Hepatocyte (in vitro differentiated cells): ENCODE measurements around the gene ZNF804A. TPM values are rescaled to one million over a fixed set of nuclear protein-coding genes. Genes with fewer than 3 reads are reported as not detected.

ENCODE experiments used
- DNase-seq: peaks from one replicate; pipeline ENCODE4 v3.0.0-alpha.2; 2016; ENCODE audit warnings: low spot score
- H2AFZ ChIP-seq: fragments of 200-600 bp; sonication (generic); 2 replicates; pipeline ENCODE4 v1.6.0; 2016; ENCODE audit warnings: antibody characterized with exemption, mild to moderate bottlenecking
- H3K27ac ChIP-seq: fragments of 200-600 bp; sonication (generic); 2 replicates; pipeline ENCODE4 v1.5.1; 2016; ENCODE audit warnings: mild to moderate bottlenecking
- H3K27me3 ChIP-seq: fragments of 200-600 bp; sonication (generic); 2 replicates; pipeline ENCODE4 v1.6.1; 2016
- H3K36me3 ChIP-seq: fragments of 200-600 bp; sonication (generic); replicated peaks from 2 replicates; pipeline ENCODE4 v1.5.1; 2016; ENCODE audit warnings: low read depth; ENCODE audit not compliant: insufficient read depth
- H3K4me1 ChIP-seq: fragments of 200-600 bp; sonication (generic); 2 replicates; pipeline ENCODE4 v1.5.1; 2016; ENCODE audit warnings: mild to moderate bottlenecking, moderate library complexity; ENCODE audit not compliant: insufficient read depth
- H3K4me2 ChIP-seq: fragments of 200-600 bp; sonication (generic); 2 replicates; pipeline ENCODE4 v1.6.0; 2016
- H3K4me3 ChIP-seq: fragments of 200-600 bp; sonication (generic); 2 replicates; pipeline ENCODE4 v1.5.1; 2016; ENCODE audit warnings: mild to moderate bottlenecking
- H3K79me2 ChIP-seq: fragments of 200-600 bp; sonication (generic); 2 replicates; pipeline ENCODE4 v1.6.0; 2017; ENCODE audit warnings: mild to moderate bottlenecking
- H3K9me2 ChIP-seq: fragments of 200-600 bp; sonication (generic); replicated peaks from 2 replicates; pipeline ENCODE4 v1.6.0; 2017; ENCODE audit warnings: mild to moderate bottlenecking; ENCODE audit not compliant: insufficient read depth
- H3K9me3 ChIP-seq: fragments of 200-600 bp; sonication (generic); 2 replicates; pipeline ENCODE4 v1.5.1; 2016; ENCODE audit warnings: low read depth, mild to moderate bottlenecking
- H4K20me1 ChIP-seq: fragments of 200-600 bp; sonication (generic); 2 replicates; pipeline ENCODE4 v1.6.0; 2016; ENCODE audit warnings: mild to moderate bottlenecking; ENCODE audit not compliant: insufficient read depth, poor library complexity, severe bottlenecking
- CTCF ChIP-seq: fragments of 200-600 bp; sonication (generic); IDR thresholded peaks from 2 replicates; pipeline ENCODE4 v1.5.1; 2016; ENCODE audit warnings: antibody characterized with exemption, mild to moderate bottlenecking; ENCODE audit not compliant: poor library complexity
- EZH2 ChIP-seq: fragments of 200-600 bp; sonication (generic); IDR thresholded peaks from 2 replicates; pipeline ENCODE4 v1.6.1; 2016; ENCODE audit warnings: antibody characterized with exemption, mild to moderate bottlenecking, borderline replicate concordance
- EZH2phosphoT487 ChIP-seq: fragments of 200-600 bp; sonication (generic); IDR thresholded peaks from one replicate; pipeline ENCODE4 v1.6.1; 2018; ENCODE audit warnings: antibody characterized with exemption, mild to moderate bottlenecking, low read depth, moderate library complexity; ENCODE audit not compliant: unreplicated experiment, severe bottlenecking
- WGBS: methylation state at CpG from one replicate; pipeline ENCODE4 v1.1.6; 2016; ENCODE audit warnings: low lambda C conversion rate; ENCODE audit errors: missing lambda C conversion rate; 5-methylcytosine and 5-hydroxymethylcytosine counted together
- polyA plus RNA-seq: library from polyadenylated mRNA; unstranded; fragments of >200 nt; fragmentation: Nextera tagmentation; extraction: Ambion mirVana; gene quantifications from 2 replicates; pipeline ENCODE4 v1.2.1, GENCODE V29; 2016
- total RNA-seq: library from RNA; depleted of rRNA; stranded (reverse); fragments of >200 nt; gene quantifications from 2 replicates; pipeline ENCODE4 v1.2.3, GENCODE V29; 2014

Gene ZNF804A
- total and polyA plus RNA-seq, 2 experiments from 2014 or later = 1.7 to 2.3 TPM

DNA sequence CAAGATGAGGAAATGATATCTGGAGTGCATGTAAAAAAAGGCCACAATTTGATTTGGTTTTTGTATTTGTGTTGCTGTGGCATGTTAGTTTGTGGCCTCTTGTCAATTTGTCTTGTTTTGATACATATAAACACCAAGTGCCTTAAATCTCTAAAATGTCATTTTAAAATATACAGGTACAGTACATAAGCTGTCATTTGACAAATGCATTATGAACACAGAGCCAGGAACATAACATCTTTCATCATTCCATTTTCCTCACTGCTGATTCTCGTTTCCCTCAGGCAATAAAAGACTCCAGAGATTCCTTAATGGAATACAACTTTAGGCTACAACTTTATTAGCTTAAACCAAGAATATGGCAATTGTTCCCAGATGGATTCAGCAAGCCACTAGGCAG, 217.5 kb downstream of the ZNF804A start:
- H3K4me1 ChIP-seq = no peaks in the 10 kb centered on the region
- no peak overlapping the region for H3K4me2 ChIP-seq
- no peaks in the 10 kb centered on the region for H3K9me3 ChIP-seq
- H3K79me2 ChIP-seq = no peaks in the 10 kb centered on the region
- H3K9me2 ChIP-seq = no peaks in the 10 kb centered on the region
- H3K4me3 ChIP-seq = no peak overlapping the region
- no peak for DNase-seq
- WGBS = 30% methylated on average over 1 of the region's 1 CpG
- H3K27ac ChIP-seq = no peak overlapping the region
- TF ChIP-seq EZH2phosphoT487 (no peak), EZH2 (no peak), CTCF (no peak)
- H2AFZ ChIP-seq = no peak overlapping the region
- no peaks in the 10 kb centered on the region for H4K20me1 ChIP-seq
- no peaks in the 10 kb centered on the region for H3K27me3 ChIP-seq
- H3K36me3 ChIP-seq = no peaks in the 10 kb centered on the region

GRCh38 chr2:184824597-184824996, 226.3 kb downstream of the ZNF804A start:
- Histone ChIP-seq H3K79me2 (no peaks in the 10 kb centered on the region), H3K9me3 (no peaks in the 10 kb centered on the region), H2AFZ (no peak overlapping the region), H3K4me3 (no peak overlapping the region), H3K9me2 (no peaks in the 10 kb centered on the region), H3K4me2 (no peak overlapping the region), H3K27me3 (no peaks in the 10 kb centered on the region), H3K36me3 (no peaks in the 10 kb centered on the region), H3K27ac (no peak overlapping the region), H3K4me1 (no peaks in the 10 kb centered on the region), H4K20me1 (no peaks in the 10 kb centered on the region)
- TF ChIP-seq CTCF = no peak
- no peak for TF ChIP-seq EZH2phosphoT487
- no peak for TF ChIP-seq EZH2
- WGBS = 77% methylated on average over 2 of the region's 2 CpGs
- no peak for DNase-seq

DNA sequence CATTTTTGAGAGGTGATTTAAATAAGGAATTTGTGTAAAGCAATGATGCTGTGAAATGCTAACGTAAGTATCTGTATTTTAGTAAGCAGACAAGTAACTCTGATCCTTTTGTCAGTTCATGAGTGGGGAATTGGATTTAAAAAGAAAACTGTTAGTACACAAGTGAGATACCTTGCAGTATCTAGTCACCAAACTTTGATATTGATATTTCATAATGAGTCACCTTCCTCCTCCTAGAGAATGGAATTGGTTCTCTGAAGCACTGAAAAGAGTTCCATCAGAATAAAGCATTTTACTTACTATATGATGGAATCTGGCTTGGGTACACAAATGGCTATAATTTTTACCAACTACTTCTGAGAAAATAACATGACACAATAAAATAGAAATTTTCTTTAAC, 232.2 kb downstream of the ZNF804A start:
- Histone ChIP-seq H3K9me3 (no peaks in the 10 kb centered on the region), H3K27me3 (no peaks in the 10 kb centered on the region), H3K9me2 (no peaks in the 10 kb centered on the region), H3K4me3 (no peak overlapping the region), H4K20me1 (no peaks in the 10 kb centered on the region), H3K4me2 (no peak overlapping the region), H2AFZ (no peak overlapping the region), H3K4me1 (no peaks in the 10 kb centered on the region), H3K79me2 (no peaks in the 10 kb centered on the region), H3K27ac (no peak overlapping the region), H3K36me3 (no peaks in the 10 kb centered on the region)
- 100% methylated on average over 1 of the region's 1 CpG for WGBS
- no peak for DNase-seq
- no peak for TF ChIP-seq EZH2
- TF ChIP-seq EZH2phosphoT487 = no peak
- TF ChIP-seq CTCF = no peak

- peak; percentile 9 for DNase-seq
- TF ChIP-seq EZH2 (no peak), EZH2phosphoT487 (no peak), CTCF (no peak)
Observed at GRCh38 chr2:184834699-184835397, 236.5 kb downstream of the ZNF804A start.

More at GRCh38 chr2:184834699-184835397, 236.5 kb downstream of the ZNF804A start:
- Histone ChIP-seq H4K20me1 (no peaks in the 10 kb centered on the region), H3K4me3 (no peak overlapping the region), H3K79me2 (no peaks in the 10 kb centered on the region), H3K27me3 (no peaks in the 10 kb centered on the region), H3K4me1 (no peaks in the 10 kb centered on the region), H3K36me3 (no peaks in the 10 kb centered on the region), H3K27ac (no peak overlapping the region), H3K9me2 (no peaks in the 10 kb centered on the region), H3K4me2 (no peak overlapping the region), H3K9me3 (no peaks in the 10 kb centered on the region), H2AFZ (no peak overlapping the region)
